Body of pancreas (tissue), 4 donors: Measurements from ENCODE around the gene CACNA1S.

ENCODE experiments used
- CTCF ChIP-seq, 7 experiments: fragments of 450-650 bp in 4 of 7; fragments of 200-600 bp in 3 of 7; sonication (generic) in 3 of 7; IDR thresholded peaks; one replicate each; pipeline ENCODE4 v1.5.1; 2016 to 2019; ENCODE audit warnings: antibody characterized with exemption in 7 of 7
- POLR2A ChIP-seq, 3 donors: fragments of 450-650 bp; IDR thresholded peaks; one replicate each; pipeline ENCODE4 v1.6.1; 2016; ENCODE audit warnings: antibody characterized with exemption in 3 of 3, mild to moderate bottlenecking in 2 of 3

GRCh38 chr1:201080135-201080534, 32.1 kb downstream of the CACNA1S start:
- TF ChIP-seq CTCF (IDR thresholded peaks at IDR 0.05) (no peak), POLR2A (IDR thresholded peaks at IDR 0.05) (no peak)
